ENCODE measurements around the gene ENDOG.
A peak's percentile ranks its signal among the peaks of the same experiment; 100 is the strongest.
"Not testable (repeated sequence)": the region's sequence is repeated elsewhere in the genome, so short reads cannot be mapped to it uniquely, and the experiment has no call there.

ENDOG gene

DNA sequence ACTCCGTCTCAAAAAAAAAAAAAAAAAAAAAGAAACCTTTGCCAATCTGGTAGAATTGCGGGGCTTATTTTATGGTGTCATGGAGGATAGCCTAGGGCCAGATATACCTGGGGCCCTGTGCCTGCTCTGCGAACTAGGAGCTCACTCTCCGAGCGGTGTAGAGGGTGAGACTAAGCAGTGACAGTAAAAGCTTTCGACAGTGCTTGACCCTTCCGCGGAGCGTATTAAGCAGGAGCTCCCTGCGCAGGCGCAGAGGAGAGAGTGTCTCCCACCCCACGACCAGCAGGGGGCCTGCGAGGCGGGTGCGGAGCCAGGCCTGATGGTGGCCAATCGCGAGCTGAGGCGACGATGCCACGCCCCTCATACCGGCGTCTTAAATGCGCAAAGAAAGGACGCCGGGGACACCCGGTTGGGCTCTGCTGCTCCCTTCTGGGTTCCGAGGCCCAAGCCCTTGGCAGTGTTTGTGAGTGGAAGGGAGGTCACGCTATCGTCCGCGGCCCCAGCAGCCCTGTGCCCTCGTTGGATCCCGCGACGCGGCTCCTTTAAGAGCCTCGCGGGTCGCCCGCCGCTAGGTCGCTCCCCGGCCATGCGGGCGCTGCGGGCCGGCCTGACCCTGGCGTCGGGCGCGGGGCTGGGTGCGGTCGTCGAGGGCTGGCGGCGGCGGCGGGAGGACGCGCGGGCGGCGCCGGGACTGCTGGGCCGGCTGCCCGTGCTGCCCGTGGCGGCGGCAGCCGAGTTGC lies at the start of gene ENDOG:
Gene ENDOG (plus strand): TSS at position 402 of the 740 bp plus-strand sequence. CDS start 185 bp downstream, at position 587.
- DNase-seq, result peak; percentile 98

GRCh38 chr9:128768606-128769005 lies 49.7 kb upstream of the ENDOG start:
- DNase-seq, result no peak

DNA sequence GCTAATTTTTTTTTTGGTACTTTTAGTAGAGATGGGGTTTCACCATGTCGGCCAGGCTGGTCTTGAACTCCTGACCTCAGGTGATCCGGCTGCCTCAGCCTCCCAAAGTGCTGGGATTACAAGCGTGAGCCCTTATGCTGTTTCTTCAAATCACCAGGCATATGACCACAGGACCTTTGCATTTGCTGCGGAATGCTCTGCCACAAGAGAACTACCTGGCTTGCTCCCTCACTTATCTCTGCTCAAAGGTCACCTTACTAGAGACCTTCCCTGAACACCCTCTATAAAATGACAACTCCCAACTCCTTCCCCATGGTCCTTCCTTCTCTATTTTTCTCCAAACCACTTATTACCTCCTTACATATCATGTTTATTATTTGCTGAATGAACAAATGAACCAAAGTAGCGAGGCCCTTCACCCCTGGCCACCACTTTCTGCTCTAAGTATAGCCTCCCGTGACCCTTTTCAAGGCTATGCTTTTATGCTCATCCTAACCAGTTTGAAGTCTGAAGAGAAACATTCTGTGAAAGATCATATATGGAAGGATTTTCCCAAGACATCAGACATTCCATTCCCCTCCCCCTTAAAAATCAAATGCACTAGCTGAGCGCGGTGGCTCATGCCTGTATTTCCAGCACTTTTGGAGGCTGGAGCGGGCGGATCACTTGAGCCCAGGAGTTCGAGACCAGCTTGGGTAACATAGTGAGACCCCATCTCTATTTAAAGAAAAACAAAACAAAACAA lies 47.8 kb upstream of the ENDOG start:
- DNase-seq, result no peak

GRCh38 chr9:128771094-128771721 lies 47.1 kb upstream of the ENDOG start:
- DNase-seq, result no peak

GRCh38 chr9:128771745-128772519 lies 46.4 kb upstream of the ENDOG start, which contains the start of gene ZER1:
Gene ZER1, minus strand, starts transcription at chr9:128771927. Its CDS starts 16,362 bp downstream, at chr9:128755565.
- peak; percentile 93 for DNase-seq

- DNase-seq, result no peak
These were observed 45.3 kb upstream of the ENDOG start for GRCh38 chr9:128773049-128773448.

DNA sequence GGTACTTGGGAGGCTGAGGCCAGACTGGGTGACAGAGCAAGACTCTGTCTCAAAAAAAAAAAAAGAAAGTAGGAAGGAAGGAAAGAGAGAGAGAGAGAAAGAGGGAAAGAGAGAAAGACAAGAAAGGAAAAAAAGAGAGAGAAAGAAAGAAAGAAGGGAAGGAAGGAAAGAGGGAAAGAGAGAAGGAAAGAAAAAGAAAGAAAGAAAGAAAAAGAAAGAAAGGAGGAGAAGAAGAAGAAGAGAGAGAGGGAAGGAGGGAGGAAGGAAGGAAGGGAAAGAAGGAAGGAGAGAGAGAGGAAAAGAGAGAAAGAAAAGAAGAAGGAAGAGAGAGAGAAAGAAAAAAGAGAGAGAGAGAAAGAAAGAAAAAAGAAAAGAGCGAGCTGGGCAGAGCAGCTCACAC lies 43.5 kb upstream of the ENDOG start:
- no peak for DNase-seq

DNA sequence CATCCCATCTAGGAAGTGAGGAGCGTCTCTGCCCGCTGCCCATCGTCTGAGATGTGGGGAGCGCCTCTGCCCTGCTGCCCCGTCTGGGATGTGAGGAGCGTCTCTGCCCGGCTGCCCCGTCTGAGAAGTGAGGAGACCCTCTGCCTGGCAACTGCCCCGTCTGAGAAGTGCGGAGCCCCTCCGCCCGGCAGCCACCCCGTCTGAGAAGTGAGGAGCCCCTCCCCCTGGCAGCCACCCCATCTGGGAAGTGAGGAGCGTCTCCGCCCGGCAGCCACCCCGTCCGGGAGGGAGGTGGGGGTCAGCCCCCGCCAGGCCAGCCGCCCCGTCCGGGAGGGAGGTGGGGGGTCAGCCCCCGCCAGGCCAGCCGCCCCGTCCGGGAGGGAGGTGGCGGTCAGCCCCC lies 38.2 kb upstream of the ENDOG start:
- DNase-seq, result not testable (repeated sequence)

DNA sequence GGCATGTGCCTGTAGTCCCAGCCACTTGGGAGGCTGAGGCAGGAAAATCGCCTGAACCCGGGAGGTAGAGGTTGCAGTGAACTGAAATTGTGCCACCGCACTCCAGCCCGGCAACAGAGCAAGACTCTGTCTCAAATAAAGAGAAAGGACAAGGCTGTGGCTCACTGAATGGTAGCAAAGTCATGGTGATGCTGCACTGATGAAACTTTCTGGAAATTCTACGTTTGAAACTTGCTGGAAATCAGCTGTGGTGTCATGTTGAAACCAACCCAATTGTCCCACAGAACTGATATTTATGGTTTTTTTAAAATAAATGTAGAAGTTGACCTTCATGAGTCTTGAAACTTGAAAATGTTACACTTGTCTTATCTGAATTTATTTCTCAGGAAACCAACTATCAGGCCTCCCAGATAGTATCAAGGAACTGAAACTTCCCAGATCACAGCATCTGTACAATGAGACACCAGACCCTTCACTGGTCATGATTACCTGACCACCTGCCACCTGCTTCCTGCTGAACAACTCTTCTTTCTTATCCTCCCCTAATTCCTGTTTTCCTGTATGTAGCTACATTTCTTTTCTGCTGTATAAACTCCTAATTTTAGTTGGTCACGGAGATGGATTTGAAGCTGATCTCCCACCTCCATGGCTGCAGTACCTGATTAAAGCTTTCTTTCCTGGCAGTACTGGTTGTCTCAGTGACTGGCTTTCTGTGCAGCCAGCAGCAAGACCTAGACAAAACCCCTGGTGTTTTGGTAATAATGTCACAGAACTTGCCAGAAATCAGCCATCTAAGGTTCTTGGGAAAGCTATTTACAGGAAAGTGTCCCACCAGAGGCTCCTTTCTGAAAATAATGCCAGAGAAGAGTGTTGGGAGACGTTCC lies 36.9 kb upstream of the ENDOG start:
- DNase-seq, result no peak

DNA sequence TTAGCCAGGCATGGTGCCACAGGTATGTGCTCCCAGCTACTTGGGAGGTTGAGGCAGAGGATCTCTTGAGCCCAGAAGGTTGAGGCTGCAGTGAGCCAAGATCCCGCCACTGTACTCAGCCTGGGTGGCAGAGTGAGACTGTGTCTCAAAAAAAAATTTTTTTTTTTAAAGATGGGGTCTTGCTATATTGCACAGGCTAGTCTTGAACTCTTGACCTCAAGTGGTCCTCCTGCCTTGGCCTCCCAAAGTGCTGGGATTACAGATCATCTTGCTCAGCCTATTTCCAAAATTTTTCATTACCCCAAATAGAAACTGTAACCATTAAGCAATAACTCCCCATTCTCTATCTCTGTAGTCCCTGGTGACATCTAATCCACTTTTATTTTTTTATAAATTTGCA lies 35.6 kb upstream of the ENDOG start:
- no peak for DNase-seq

DNA sequence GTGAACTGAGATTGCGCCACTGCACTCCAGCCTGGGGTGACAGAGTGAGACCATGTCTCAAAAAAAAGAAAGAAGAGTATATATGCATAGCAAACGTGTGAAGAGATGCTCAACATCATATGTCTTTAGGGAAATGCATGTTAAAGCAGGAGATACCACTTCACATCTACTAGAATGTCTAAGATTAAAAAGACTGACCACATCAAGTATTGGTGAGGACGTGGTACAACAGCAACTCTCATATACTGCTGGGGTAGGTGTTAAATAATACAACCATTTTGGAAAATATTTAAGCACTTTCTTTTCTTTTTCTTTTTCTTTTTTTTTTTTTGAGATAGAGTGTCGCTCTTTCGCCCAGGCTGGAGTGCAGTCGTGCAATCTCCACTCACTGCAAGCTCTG lies 32.9 kb upstream of the ENDOG start:
- DNase-seq, result no peak

GRCh38 chr9:128786681-128787601 lies 31.4 kb upstream of the ENDOG start, which contains the start of gene TBC1D13:
Gene TBC1D13, plus strand, starts transcription at chr9:128787253. Its CDS starts 101 bp downstream, at chr9:128787354.
- DNase-seq, result peak; percentile 90

- no peak for DNase-seq
These were observed 30.6 kb upstream of the ENDOG start for GRCh38 chr9:128787659-128788058.

DNA sequence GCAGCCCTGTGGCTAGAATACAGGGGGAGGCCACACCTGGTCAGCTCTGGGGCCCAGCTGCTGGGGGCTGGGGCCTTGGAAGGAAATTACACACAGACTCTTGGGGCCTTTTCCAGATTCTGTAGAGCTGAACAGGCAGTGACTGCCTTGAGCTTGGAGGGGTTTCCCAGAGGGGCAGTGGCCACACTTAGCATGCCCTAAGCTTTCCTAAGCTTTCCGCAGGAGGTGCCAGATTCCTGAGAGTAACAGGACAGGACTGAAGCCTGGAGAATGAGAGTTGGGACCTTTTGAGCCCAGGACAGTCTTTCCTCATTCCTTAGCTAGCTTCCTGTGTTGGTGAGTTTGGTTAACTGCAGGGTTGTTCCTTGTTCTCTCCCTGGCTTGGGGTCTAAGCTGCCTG lies 29.9 kb upstream of the ENDOG start:
- no peak for DNase-seq

- DNase-seq, result no peak
These were observed 27.8 kb upstream of the ENDOG start for GRCh38 chr9:128790536-128790935.

GRCh38 chr9:128792134-128792533 lies 26.2 kb upstream of the ENDOG start:
- no peak for DNase-seq

DNA sequence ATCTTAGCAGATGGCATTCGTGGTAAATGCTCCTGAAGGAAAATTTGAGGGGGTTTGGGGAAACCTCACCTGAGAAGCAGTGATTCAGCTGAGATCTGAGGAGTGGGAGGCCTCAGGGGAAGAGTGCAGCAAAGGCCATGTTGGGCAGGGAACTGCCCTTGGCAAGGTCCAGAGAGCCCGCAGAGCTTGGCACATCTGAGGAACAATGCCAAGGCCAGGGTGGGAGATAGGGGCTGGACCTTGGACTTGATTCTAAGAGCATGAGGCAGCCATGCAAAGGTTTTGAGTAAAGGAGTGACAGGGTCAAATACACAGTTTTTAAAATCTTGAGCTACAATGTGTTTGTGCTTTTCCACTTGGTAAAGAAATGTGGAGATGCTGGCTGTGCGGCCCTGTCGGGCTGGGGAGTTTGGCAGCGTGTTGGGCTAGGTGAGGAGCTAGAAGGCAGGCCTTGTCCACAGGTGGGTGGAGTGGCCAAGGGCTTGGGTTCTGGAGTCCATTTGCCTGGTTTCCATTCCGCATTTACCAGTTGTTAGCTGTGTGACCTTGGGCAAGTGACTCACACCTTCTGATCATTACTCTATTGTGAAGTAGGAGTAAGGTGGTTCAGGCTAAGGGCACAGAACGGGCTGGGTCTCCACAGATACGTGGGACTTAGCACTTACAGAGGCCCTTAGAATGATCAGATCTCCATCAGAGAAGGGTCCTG lies 25.2 kb upstream of the ENDOG start:
- no peak for DNase-seq

- not testable (repeated sequence) for DNase-seq
These were observed 23.3 kb upstream of the ENDOG start for GRCh38 chr9:128794961-128795360.

DNA sequence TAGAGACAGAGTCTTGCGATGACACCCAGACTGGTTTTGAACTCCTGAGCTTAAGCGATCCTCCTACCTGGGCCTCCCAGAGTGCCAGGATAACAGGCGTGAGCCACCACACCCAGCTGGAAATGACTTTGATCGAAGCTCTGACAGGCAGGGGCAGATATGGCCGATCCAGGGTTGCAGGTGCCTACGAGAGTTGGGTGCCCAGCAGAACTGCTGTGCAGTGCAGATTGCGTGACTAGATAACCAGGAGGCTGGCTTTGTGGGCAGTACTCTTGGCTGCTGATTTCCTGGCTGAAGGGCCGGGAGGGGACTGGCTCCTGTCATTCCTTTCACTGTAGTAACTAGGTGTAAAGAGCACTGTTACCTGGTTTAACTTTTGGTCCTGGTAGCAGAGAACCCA lies 19.4 kb upstream of the ENDOG start:
- DNase-seq, result no peak

DNA sequence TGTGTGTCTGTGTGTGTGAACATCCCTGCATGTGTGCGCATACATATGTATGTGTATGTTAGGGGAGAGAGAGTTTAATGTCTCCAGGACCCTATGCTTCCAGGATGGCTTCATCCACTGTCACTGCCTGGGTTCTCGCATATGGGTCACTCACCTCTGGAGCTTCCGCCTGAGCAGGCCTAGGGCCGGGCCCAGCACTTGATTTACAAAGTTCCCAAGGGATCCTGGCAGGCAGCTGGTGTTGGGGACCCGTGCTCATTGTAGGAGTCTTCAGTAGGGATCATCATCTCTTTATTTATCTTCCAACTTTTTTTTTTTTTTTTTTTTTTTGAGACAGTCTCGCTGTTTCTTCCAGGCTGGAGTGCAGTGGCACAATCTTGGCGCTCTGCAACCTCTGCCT lies 18.2 kb upstream of the ENDOG start:
- no peak for DNase-seq
